Stimulated activated CD8-positive, alpha-beta memory T cell treated with anti-CD3 and anti-CD28 coated beads, Interleukin-4, amount 100 ng/mL, for 1 hour (primary cell): ENCODE data around the gene DLGAP1.

ENCODE experiments used
- DNase-seq, 2 donors: peaks; one replicate each; pipeline ENCODE4 v3.0.0-alpha.2; 2020; ENCODE audit warnings: low read depth in 2 of 2, low spot score in 1 of 2

Gene DLGAP1

DNA sequence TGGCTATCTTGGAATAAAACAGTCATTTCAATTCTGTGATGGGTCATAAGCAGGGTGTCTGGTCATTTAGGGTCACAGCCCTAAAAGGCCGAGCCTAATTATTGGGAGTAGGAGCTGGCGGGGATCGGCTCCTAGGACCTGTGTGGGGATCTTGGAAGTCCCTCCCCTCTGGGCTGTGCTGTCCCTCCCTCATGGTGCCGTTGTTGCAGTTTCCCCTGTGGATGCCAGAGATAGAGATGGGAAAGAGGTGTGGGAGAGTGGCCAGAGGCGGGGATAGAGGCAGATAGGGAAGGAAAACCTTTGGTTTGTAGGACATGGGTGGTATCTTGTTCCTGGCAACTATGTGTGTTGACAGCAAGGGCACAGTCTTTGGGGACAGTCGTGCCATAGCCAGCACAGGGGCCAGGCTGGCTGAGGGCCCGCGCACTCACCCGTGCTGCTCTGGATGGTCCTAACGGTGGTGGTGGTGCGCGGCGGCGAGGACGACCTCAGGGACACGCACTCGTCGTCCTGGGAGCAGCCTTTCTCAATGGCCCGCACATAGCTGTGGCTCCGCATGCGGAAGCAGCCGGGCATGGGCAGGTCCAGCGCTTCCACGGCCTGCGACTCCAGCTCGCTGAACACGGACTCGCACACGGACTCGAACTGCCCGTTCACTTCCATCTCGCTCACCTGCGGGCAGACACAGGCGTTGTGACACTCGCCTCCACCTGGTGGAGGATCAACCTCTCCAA is 726.2 kb downstream of the DLGAP1 start:
- DNase-seq = no peak

GRCh38 chr18:3727274-3727673 is 727.8 kb downstream of the DLGAP1 start:
- no peak for DNase-seq

DNA sequence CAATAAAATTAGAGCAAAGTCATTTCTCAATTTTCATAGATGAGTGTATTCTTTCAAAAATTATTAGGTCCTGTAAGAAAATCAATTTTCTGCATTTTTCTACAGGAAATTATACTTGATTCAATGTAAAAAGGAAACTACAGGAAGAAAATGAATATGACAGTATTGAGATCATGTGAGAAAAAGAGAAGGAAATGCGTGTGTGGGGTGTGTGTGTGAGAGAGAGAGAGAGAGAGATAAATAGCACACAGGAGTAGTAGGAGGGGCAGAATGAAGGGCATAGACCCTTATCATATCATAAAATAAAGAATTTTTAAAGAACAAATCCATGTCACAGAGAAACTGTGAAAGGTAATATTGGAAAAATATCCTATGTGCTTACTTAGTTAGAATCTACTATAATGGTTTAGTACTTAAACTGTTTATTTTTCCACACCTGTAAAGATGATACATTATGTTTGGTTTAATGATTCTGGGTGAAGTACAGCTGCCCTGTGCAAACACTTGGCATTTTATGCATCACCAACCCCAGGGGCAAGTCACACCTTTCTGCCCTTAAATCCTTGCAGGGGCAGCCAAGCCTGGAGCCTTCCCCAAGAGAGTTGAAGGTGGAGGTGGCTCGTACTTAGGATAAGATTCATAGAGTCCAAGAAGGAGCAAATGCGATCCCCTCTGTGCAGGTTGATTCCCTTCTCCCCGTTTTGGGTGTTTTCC is 728.7 kb downstream of the DLGAP1 start:
- no peak for DNase-seq

- no peak for DNase-seq
These were observed 730.0 kb downstream of the DLGAP1 start for GRCh38 chr18:3725115-3725514.

DNA sequence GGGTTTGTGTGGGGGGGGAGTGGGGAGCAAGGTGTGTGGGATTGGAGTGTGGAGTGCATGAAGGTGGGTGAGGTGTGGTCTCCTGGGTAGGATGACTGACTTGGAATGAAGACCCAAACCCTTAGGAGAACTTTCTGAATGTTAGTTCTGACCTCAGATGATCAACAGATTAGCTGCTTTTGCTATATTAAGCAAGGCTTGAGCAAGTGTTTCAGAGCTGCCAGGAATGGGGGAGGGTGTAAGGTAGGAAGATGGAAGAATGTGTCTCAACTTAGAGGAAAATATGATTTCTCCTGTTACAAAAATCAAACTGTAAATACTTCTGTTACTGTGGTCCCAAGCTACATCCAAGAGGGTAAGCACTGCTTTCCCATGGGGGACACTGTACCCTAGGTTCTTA is 731.6 kb downstream of the DLGAP1 start:
- no peak for DNase-seq

DNA sequence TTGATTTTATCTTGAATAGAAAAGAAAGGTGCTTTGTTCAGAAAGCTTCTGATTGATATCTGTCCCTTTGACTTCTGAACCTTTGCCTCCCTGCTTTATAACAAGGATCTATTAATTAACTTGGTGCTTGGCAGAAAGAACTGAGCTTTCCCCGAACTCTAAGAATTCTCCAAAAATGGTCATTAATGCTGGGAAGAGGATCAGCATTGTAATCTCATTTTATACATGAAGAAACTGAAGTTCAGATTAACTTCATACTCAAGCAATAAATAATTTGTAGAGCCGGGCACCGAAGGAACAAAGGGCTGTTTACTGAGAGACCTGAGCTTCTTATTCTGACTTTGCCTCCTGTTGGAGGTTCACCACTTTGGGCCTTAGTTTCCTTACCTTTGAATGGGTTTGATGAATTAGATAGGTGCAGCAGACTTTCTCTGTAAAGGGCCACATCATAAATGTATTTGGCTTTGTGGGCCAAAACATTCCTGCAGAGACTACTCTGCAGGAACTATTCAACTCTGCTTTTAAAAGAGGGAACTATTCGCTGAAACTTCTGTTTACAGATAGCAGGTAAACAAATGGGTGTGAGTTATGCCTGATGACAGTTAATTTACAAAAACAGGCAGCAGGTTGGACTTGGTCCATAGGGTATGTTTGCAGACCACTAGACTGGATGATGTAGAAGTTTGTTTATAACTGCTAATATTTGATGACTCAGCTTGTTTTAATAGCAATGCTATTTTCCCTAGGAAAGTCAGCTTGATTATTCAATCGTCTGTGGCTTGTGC is 732.3 kb downstream of the DLGAP1 start:
- DNase-seq = no peak

DNA sequence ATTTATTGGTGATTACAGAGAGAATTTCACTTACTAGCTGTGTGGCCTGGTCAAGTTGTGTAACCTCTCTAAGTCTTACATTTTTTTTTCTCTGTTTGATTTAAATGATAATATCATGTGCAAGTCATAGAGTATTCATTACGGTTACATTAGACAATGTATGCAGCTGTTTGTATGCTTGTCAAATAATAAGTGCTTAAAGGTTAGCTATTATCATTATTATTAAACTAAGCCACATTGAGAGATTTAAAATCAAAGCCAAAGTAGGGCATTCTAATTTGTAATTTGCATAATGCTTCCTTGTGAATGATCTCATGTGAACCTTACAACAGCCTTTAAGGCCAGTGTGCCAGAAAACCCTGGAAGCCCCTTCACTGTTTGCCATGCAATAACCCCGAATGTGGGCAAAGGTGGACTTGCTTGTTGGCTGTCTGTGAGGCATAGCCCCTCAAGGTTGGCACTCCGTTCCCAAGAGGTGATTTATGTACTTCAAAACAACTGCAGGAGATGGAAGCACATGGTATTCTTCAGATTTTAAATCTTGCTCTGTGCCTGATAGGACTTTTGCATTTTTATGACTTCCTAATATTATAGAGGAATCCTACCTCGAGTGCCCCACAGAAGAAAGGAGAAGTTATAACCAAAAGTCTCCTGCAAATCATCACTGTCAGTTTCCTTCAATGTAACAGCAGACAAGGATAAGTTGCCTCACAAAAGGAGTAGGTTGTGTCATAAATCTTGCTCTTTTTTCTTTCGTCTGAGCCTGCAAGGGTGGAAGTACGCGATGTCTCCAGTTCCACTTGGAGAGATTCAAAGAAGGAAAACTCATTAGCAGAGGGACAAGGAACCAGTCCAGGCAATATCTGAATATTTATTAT is 733.1 kb downstream of the DLGAP1 start:
- no peak for DNase-seq

GRCh38 chr18:3720818-3721545 is 734.1 kb downstream of the DLGAP1 start:
- DNase-seq = no peak

DNA sequence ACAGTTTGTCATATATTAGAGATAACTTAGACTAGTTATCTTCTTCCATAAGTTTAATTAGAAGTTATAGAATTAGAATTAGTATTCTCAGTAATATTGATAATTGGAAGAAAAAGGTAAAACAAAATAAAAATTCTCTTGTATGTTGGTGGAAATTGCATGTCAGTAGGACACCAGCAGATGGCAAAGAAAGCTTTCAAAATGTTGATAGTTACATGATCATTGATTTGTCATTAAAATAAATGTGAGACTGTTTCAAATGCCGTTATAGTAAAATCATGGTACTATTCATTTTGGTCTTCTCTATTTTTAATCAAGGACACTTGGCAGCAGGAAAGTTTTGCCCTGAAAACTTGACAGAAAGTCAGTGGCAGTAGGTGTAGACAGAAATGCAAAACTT is 734.9 kb downstream of the DLGAP1 start:
- no peak for DNase-seq

DNA sequence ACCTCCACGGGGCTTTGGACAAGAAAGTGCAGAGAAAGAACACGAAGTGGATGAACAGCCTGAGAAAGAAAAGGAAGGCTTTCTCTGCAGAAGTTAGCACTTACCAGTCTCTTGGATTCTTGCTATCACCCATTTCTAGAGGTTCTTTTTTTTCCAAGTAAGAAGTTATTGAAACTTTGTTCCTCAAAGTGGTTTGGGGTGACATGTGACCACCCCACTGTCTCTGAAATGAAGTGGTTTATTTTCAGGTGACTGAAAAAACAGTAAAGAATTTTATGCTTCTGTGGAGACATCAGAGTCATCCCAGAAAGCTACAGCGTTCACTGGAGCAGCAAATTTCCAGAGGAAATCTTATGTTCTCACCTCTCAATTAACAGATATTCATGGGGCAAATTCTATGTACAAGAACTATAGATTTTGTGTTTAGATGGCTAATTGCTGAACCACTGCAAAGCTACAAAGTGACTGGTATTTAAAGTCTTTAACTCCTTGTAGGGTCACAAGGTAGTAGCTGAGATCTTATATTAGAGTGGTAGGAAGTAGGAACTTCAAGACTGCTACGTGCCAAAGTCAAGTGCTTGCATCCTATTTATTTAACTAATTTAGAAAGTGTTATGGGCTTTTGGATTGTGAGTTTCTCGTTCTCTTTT is 737.6 kb downstream of the DLGAP1 start:
- DNase-seq = no peak

GRCh38 chr18:3716116-3716660 is 738.9 kb downstream of the DLGAP1 start:
- no peak for DNase-seq

DNA sequence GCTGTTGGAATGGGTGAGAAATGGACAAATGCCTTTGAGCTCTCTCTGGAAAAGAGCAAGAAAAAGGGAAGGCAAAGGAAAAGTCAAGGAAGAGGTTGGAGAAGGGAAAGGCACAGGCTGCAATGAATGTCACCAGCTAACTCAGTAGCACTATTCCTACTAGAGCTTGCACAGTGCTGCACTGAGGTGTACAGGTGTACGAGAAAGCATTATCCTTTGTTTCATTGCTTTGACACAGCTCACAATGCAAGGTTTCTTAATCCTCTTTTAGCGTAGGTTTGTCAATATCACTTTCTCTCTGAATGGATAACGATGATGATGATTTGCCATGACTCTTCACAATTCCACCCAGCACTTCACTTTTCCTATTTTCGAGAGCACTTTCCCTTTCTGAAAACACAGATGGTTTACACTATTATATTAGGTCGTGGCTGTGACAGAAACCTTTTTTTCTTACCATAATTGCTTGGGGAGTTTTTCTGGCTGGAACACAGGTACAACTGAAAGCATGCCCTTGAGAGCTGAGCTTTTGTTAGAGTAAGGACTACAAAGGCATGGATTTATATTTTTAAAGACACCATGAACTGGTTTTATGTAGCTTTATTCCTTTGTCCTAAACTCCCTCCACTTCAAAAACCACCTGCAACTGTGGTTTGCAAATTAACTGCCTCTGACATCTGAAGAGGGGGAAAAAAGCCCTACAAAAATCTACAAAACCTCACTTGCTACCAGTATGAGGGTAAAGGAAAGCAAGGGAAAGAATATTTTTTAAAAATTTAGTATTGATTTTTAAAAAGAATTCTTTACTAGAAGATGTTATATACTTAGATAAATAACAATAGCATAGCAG is 739.7 kb downstream of the DLGAP1 start:
- no peak for DNase-seq

GRCh38 chr18:3713708-3714107 is 741.4 kb downstream of the DLGAP1 start:
- DNase-seq = no peak

GRCh38 chr18:3713166-3713565 is 741.9 kb downstream of the DLGAP1 start:
- no peak for DNase-seq

GRCh38 chr18:3712491-3712890 is 742.6 kb downstream of the DLGAP1 start:
- DNase-seq = no peak

GRCh38 chr18:3710712-3711301 is 744.3 kb downstream of the DLGAP1 start:
- no peak for DNase-seq

DNA sequence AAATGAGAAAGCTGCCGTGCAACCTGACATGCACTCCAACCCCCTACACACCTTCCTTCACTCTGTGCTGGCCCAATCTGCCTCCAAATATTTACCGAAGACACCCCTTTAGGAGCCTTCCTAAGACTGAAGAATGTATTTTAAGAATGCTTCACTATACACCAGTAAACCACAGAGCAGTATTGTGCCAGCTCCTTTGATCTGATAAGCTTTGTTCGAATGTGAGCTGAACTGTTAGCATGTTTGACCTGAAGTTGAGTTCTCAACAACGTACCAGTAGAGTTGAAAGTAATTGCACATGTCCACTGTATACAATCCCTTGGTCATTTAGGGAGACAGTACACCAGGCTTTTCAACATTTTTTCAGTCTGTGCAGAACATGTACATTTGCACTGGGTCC is 745.9 kb downstream of the DLGAP1 start:
- DNase-seq = no peak
